Endothelial cell of umbilical vein (primary cell): Measurements from ENCODE around the gene ADGRD2.

Experiments used
- CTCF ChIP-seq, 2 donors: IDR thresholded peaks; 1 replicate in 1 of 2; 2 replicates in 1 of 2; pipeline ENCODE4 v1.5.1; 2011; ENCODE audit warnings: low read length in 2 of 2, mild to moderate bottlenecking in 2 of 2, moderate library complexity in 2 of 2, control low read depth in 1 of 2, inconsistent platforms in 1 of 2, low read depth in 1 of 2; ENCODE audit not compliant: insufficient read depth in 1 of 2; ENCODE audit errors: extremely low read depth in 1 of 2
- EZH2 ChIP-seq: IDR thresholded peaks from 2 replicates; pipeline ENCODE4 v1.6.1; 2012; ENCODE audit warnings: borderline replicate concordance, low read depth, mild to moderate bottlenecking, moderate library complexity, low read length, inconsistent platforms; ENCODE audit not compliant: severe bottlenecking
- POLR2AphosphoS5 ChIP-seq: IDR thresholded peaks from 2 replicates; pipeline ENCODE4 v1.6.1; 2012; ENCODE audit warnings: low read depth, mild to moderate bottlenecking, control low read depth, low read length, moderate library complexity; ENCODE audit not compliant: insufficient read depth

GRCh38 chr9:124479371-124479770 is 29.1 kb downstream of the ADGRD2 start:
- TF ChIP-seq EZH2 (no peak), CTCF (IDR thresholded peaks at IDR 0.05; ENCODE audit: extremely low read depth in 1 of 2, insufficient read depth in 1 of 2, low read depth in 1 of 2, low read length in 2 of 2) (no peak), POLR2AphosphoS5 (no peak)
